Heart left ventricle (tissue), 13 donors: Measurements from ENCODE around the gene DDX43.

ENCODE experiments used
- CTCF ChIP-seq, 12 donors: fragments of 200-600 bp; sonication (generic) in 4 of 12; IDR thresholded peaks; one replicate each; pipeline versions ENCODE4 v1.5.0 to v1.8.0; 2018 to 2022; ENCODE audit warnings: antibody characterized with exemption in 12 of 12, mild to moderate bottlenecking in 5 of 12
- POLR2A ChIP-seq, 2 donors: fragments of 450-650 bp; IDR thresholded peaks; one replicate each; pipeline ENCODE4 v1.6.1; 2017; ENCODE audit warnings: antibody characterized with exemption in 2 of 2, mild to moderate bottlenecking in 2 of 2, moderate library complexity in 2 of 2
- donor health status: ischemic (EF 13 %, LVEDD 7.1; RV severe dilation, severe dysfunction).
- donor health status: DM: no; HTN: yes; CAD: no.
- donor health status: DM: no; HTN: no; CAD: no.
- donor health status: ischemic (EF 25% LVEDD 6.9; RV normal size, moderate dysfunction).
- donor health status: ischemic (EF 25% LVEDD 5.7; RV mildly dilated, moderate dysfunction).
- donor health status: ischemic (EF 35%, LVEDD 5.7; RV mildly dilated, moderate dysfunction).
- donor health status: nonischemic (EF 11% LVEDD 7.7; RV severe dilation, severe dysfunction).
- donor health status: DM: yes; HTN: yes; CAD: no.
- donor health status: PGD.
- donor health status: ischemic (EF 29% LVEDD 5.4; RV normal size, mild dysfunction).
- donor health status: nonischemic (EF 23%, LVEDD 6.1; RV moderate dilation, normal function).

DNA sequence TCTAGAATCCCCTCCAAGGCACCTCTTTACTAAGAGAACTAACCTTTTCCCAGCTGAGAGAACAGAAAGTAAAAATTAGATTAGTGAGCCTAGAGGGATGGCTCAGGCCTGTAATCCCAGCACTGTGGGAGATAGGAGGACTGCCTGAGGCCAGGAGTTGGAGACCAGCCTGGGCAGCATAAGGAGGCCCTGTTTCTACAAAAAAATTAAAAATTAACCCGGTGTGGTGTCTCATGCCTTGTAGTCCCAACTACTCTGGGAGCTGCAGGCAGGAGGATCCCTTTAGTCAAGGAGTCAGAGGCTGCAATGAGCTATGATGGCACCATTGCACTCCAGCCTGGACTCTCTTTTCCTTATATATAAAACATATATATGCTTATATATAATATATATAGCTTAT lies 19.4 kb upstream of the DDX43 start:
- TF ChIP-seq POLR2A (IDR thresholded peaks at IDR 0.05) (no peak), CTCF (IDR thresholded peaks at IDR 0.05) (no peak)
